Measurements from ENCODE around the gene C10orf53. TPM values are rescaled to one million over a fixed set of nuclear protein-coding genes. Genes with fewer than 3 reads are reported as not detected.

The C10orf53 gene
- total RNA-seq, 1 experiment from 2014 or later = not detected

DNA sequence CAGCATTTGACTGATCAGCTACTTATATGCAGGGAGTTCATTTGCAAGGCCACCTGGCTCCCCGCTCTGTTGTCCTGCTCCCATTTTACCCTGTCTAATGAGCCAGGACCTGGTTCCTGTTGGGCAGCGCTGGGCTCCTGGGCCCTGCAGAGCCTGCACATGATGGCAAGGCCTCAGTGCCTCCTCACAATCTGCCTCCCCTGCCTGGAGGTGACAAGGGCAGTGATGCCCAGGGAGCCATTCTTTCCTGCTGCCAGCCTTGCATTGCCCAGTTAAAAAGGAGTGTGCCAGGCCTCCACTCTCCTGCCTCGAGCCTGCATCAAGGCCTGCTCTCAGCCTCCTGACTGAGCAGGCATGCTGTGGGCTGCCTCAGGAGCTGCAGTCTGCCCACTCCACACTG lies 37.1 kb upstream of the C10orf53 start:
- no peaks in the 10 kb centered on the region for H3K36me3 Mint-ChIP-seq
- no peak overlapping the region for H3K4me3 Mint-ChIP-seq
- CTCF ChIA-PET = no interaction called here
- no peaks in the 10 kb centered on the region for H3K4me1 Mint-ChIP-seq
- peaks cover 11% of the 10 kb centered on the region for H3K27me3 Mint-ChIP-seq (ENCODE audit: low read depth)
- H3K27ac Mint-ChIP-seq = no peak overlapping the region
- no peak for DNase-seq (ENCODE audit: low spot score)
- no peaks in the 10 kb centered on the region for H3K9me3 Mint-ChIP-seq
- POLR2A ChIA-PET = no interaction called here
- ATAC-seq = no peak
- TF ChIP-seq ZNF671 (CRISPR knock-in tag; IDR thresholded peaks at IDR 0.05) (no peak), KAT7 (CRISPR knock-in tag; IDR thresholded peaks at IDR 0.05; ENCODE audit: borderline replicate concordance) (no peak), SOX15 (CRISPR knock-in tag; IDR thresholded peaks at IDR 0.05) (no peak), HMGA2 (CRISPR knock-in tag; IDR thresholded peaks at IDR 0.05) (no peak), TEAD4 (CRISPR knock-in tag; IDR thresholded peaks at IDR 0.05) (no peak), JAZF1 (CRISPR knock-in tag; IDR thresholded peaks at IDR 0.05) (no peak), EMX1 (CRISPR knock-in tag; IDR thresholded peaks at IDR 0.05) (no peak), SP1 (CRISPR knock-in tag; conservative IDR thresholded peaks at IDR 0.05) (no peak), RORB (CRISPR knock-in tag; IDR thresholded peaks at IDR 0.05) (no peak), ESRRA (CRISPR knock-in tag; IDR thresholded peaks at IDR 0.05; ENCODE audit: borderline replicate concordance) (no peak), SMAD3 (CRISPR knock-in tag; IDR thresholded peaks at IDR 0.05; ENCODE audit: borderline replicate concordance) (no peak), ZNF317 (CRISPR knock-in tag; IDR thresholded peaks at IDR 0.05; ENCODE audit: borderline replicate concordance, low read depth) (no peak), NFE2L1 (CRISPR knock-in tag; IDR thresholded peaks at IDR 0.05) (no peak), PRRX2 (CRISPR knock-in tag; IDR thresholded peaks at IDR 0.05) (no peak)
- TF ChIP-seq, protein P1, sequence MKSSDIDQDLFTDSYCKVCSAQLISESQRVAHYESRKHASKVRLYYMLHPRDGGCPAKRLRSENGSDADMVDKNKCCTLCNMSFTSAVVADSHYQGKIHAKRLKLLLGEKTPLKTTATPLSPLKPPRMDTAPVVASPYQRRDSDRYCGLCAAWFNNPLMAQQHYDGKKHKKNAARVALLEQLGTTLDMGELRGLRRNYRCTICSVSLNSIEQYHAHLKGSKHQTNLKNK (CRISPR knock-in tag; IDR thresholded peaks at IDR 0.05) = no peak
- TF ChIP-seq, protein P2, sequence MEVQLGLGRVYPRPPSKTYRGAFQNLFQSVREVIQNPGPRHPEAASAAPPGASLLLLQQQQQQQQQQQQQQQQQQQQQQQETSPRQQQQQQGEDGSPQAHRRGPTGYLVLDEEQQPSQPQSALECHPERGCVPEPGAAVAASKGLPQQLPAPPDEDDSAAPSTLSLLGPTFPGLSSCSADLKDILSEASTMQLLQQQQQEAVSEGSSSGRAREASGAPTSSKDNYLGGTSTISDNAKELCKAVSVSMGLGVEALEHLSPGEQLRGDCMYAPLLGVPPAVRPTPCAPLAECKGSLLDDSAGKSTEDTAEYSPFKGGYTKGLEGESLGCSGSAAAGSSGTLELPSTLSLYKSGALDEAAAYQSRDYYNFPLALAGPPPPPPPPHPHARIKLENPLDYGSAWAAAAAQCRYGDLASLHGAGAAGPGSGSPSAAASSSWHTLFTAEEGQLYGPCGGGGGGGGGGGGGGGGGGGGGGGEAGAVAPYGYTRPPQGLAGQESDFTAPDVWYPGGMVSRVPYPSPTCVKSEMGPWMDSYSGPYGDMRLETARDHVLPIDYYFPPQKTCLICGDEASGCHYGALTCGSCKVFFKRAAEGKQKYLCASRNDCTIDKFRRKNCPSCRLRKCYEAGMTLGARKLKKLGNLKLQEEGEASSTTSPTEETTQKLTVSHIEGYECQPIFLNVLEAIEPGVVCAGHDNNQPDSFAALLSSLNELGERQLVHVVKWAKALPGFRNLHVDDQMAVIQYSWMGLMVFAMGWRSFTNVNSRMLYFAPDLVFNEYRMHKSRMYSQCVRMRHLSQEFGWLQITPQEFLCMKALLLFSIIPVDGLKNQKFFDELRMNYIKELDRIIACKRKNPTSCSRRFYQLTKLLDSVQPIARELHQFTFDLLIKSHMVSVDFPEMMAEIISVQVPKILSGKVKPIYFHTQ (CRISPR knock-in tag; IDR thresholded peaks at IDR 0.05) = no peak
- TF ChIP-seq, protein P3, sequence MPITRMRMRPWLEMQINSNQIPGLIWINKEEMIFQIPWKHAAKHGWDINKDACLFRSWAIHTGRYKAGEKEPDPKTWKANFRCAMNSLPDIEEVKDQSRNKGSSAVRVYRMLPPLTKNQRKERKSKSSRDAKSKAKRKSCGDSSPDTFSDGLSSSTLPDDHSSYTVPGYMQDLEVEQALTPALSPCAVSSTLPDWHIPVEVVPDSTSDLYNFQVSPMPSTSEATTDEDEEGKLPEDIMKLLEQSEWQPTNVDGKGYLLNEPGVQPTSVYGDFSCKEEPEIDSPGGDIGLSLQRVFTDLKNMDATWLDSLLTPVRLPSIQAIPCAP (CRISPR knock-in tag; IDR thresholded peaks at IDR 0.05) = no peak
- TF ChIP-seq, protein P4, sequence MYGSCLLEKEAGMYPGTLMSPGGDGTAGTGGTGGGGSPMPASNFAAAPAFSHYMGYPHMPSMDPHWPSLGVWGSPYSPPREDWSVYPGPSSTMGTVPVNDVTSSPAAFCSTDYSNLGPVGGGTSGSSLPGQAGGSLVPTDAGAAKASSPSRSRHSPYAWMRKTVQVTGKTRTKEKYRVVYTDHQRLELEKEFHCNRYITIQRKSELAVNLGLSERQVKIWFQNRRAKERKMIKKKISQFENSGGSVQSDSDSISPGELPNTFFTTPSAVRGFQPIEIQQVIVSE (CRISPR knock-in tag; IDR thresholded peaks at IDR 0.05; ENCODE audit: borderline replicate concordance) = no peak
- TF ChIP-seq, protein P5, sequence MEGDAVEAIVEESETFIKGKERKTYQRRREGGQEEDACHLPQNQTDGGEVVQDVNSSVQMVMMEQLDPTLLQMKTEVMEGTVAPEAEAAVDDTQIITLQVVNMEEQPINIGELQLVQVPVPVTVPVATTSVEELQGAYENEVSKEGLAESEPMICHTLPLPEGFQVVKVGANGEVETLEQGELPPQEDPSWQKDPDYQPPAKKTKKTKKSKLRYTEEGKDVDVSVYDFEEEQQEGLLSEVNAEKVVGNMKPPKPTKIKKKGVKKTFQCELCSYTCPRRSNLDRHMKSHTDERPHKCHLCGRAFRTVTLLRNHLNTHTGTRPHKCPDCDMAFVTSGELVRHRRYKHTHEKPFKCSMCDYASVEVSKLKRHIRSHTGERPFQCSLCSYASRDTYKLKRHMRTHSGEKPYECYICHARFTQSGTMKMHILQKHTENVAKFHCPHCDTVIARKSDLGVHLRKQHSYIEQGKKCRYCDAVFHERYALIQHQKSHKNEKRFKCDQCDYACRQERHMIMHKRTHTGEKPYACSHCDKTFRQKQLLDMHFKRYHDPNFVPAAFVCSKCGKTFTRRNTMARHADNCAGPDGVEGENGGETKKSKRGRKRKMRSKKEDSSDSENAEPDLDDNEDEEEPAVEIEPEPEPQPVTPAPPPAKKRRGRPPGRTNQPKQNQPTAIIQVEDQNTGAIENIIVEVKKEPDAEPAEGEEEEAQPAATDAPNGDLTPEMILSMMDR (IDR thresholded peaks at IDR 0.05) = no peak
- TF ChIP-seq, protein P6, sequence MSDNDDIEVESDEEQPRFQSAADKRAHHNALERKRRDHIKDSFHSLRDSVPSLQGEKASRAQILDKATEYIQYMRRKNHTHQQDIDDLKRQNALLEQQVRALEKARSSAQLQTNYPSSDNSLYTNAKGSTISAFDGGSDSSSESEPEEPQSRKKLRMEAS (CRISPR knock-in tag; IDR thresholded peaks at IDR 0.05) = no peak

DNA sequence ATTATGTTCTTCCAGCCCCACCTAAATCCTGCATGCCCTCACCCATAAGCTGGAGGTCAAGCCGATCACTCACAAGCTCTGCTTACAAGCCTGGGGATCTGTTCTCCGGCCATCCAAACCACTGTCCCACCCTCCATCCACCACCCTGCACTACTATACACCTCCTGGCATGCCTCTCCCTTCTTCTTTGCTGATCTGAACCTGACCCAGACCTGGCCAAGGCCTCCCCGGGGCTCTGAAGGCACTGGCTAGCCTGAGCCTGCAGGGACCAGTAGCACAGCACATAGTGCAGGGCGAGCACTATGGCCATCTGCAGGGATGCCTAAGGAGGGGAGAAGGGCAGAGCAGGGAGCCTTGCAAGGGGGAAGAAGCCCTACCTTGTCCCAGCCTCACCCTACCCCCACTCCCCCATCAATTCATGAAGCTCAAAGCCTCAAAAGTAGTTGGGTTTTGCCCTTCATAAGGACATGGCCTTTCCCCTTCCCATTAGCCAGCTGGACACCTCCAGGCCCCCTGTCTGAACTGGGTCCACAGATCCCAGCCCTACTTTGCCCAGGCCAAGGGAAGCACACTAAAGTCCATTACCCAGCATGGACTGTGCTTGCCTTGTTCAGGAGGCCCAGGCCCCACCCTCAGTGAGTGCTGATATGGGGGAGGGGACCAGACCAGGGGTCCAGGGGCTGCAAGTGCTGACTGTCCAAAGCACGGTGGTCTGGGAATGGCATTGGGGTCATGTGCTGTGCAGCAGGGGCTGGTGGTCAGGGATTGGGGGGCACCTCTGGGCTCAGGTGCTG lies 36.0 kb upstream of the C10orf53 start:
- ATAC-seq = no peak
- no peak for DNase-seq (ENCODE audit: low spot score)
- no peaks in the 10 kb centered on the region for H3K4me1 Mint-ChIP-seq
- H3K27me3 Mint-ChIP-seq (ENCODE audit: low read depth) = peaks cover 9% of the 10 kb centered on the region
- H3K36me3 Mint-ChIP-seq = no peaks in the 10 kb centered on the region
- CTCF ChIA-PET = interaction anchor here (1.0 kb wide), 1 partner anchor 101 kb away, joined by 3 read pairs; no protein-coding TSS in a partner anchor
- H3K4me3 Mint-ChIP-seq = no peak overlapping the region
- H3K27ac Mint-ChIP-seq = no peak overlapping the region
- POLR2A ChIA-PET = no interaction called here
- H3K9me3 Mint-ChIP-seq = no peaks in the 10 kb centered on the region
- TF ChIP-seq, protein P5 (IDR thresholded peaks at IDR 0.05) = no peak
- TF ChIP-seq, protein P7, sequence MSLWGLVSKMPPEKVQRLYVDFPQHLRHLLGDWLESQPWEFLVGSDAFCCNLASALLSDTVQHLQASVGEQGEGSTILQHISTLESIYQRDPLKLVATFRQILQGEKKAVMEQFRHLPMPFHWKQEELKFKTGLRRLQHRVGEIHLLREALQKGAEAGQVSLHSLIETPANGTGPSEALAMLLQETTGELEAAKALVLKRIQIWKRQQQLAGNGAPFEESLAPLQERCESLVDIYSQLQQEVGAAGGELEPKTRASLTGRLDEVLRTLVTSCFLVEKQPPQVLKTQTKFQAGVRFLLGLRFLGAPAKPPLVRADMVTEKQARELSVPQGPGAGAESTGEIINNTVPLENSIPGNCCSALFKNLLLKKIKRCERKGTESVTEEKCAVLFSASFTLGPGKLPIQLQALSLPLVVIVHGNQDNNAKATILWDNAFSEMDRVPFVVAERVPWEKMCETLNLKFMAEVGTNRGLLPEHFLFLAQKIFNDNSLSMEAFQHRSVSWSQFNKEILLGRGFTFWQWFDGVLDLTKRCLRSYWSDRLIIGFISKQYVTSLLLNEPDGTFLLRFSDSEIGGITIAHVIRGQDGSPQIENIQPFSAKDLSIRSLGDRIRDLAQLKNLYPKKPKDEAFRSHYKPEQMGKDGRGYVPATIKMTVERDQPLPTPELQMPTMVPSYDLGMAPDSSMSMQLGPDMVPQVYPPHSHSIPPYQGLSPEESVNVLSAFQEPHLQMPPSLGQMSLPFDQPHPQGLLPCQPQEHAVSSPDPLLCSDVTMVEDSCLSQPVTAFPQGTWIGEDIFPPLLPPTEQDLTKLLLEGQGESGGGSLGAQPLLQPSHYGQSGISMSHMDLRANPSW (CRISPR knock-in tag; conservative IDR thresholded peaks at IDR 0.05; ENCODE audit: low read depth) = no peak
- TF ChIP-seq GRHL2 (CRISPR knock-in tag; IDR thresholded peaks at IDR 0.05; ENCODE audit: insufficient replicate concordance, severe bottlenecking) = no peak

All from WTC11 (cell line).